WTC11 (cell line): ENCODE data around the gene ABCA6. TPM values are rescaled to one million over a fixed set of nuclear protein-coding genes. Genes with fewer than 3 reads are reported as not detected.

Experiments used
- ATAC-seq: fragments of 200-7000 bp; cut with Tn5 transposase; 2 replicates; pipeline ENCODE4 v1.10.0; 2021; ENCODE audit warnings: mild to moderate bottlenecking, moderate library complexity
- CTCF ChIA-PET: fragments of 300-600 bp; sonication (Branson Sonifier 250); formaldehyde crosslinking; loops from one replicate; lab custom pipeline; 2021; ENCODE audit warnings: antibody characterized with exemption; lab: Charles Lee
- POLR2A ChIA-PET: fragments of 350-600 bp; sonication (Branson Sonifier 250); formaldehyde crosslinking; loops from one replicate; lab custom pipeline; 2021; ENCODE audit warnings: antibody characterized with exemption; lab: Charles Lee
- DNase-seq: peaks from one replicate; pipeline ENCODE4 v3.0.0; 2021; ENCODE audit warnings: low spot score
- H3K27ac Mint-ChIP-seq: 2 replicates; pipeline ENCODE4 v1.8.0; 2021; ENCODE audit warnings: mixed read lengths
- H3K27me3 Mint-ChIP-seq: 2 replicates; pipeline ENCODE4 v1.8.0; 2021; ENCODE audit warnings: low read depth, mild to moderate bottlenecking, moderate library complexity, mixed read lengths
- H3K36me3 Mint-ChIP-seq: 2 replicates; pipeline ENCODE4 v1.8.0; 2021; ENCODE audit warnings: mixed read lengths
- H3K4me1 Mint-ChIP-seq: 2 replicates; pipeline ENCODE4 v1.8.0; 2022; ENCODE audit warnings: mixed read lengths
- H3K4me3 Mint-ChIP-seq: 2 replicates; pipeline ENCODE4 v1.8.0; 2021; ENCODE audit warnings: mild to moderate bottlenecking, moderate library complexity, mixed read lengths
- H3K9me3 Mint-ChIP-seq: 2 replicates; pipeline ENCODE4 v1.8.0; 2021; ENCODE audit warnings: mixed read lengths
- CDX4 ChIP-seq: fragments of 250-450 bp; sonication (Bioruptor Pico); IDR thresholded peaks from 2 replicates; pipeline ENCODE4 v1.9.0; 2021; ENCODE audit warnings: moderate library complexity, mild to moderate bottlenecking, inconsistent platforms, borderline replicate concordance
- CREB1 ChIP-seq: sonication (generic); formaldehyde crosslinking; IDR thresholded peaks from 2 replicates; pipeline ENCODE4 v1.8.0; 2023; ENCODE audit warnings: mild to moderate bottlenecking, missing genetic modification reagents
- ETV6 ChIP-seq: sonication (generic); formaldehyde crosslinking; IDR thresholded peaks from 2 replicates; pipeline ENCODE4 v1.8.1; 2022; ENCODE audit warnings: mild to moderate bottlenecking, missing genetic modification reagents
- GABPB1 ChIP-seq: sonication (generic); formaldehyde crosslinking; IDR thresholded peaks from 2 replicates; pipeline ENCODE4 v1.8.1; 2023; ENCODE audit warnings: mild to moderate bottlenecking, missing genetic modification reagents
- IRF2 ChIP-seq: sonication (generic); formaldehyde crosslinking; IDR thresholded peaks from 2 replicates; pipeline ENCODE4 v1.8.0; 2022; ENCODE audit warnings: low read depth, missing genetic modification reagents, borderline replicate concordance
- NR2C2 ChIP-seq: sonication (generic); formaldehyde crosslinking; IDR thresholded peaks from 2 replicates; pipeline ENCODE4 v1.8.0; 2022; ENCODE audit warnings: mild to moderate bottlenecking, missing genetic modification reagents
- SOX15 ChIP-seq: fragments of 250-450 bp; sonication (Bioruptor Pico); IDR thresholded peaks from 2 replicates; pipeline ENCODE4 v1.9.0; 2021; ENCODE audit warnings: mild to moderate bottlenecking
- STAT6 ChIP-seq: sonication (generic); formaldehyde crosslinking; conservative IDR thresholded peaks from 2 replicates; pipeline ENCODE4 v1.8.1; 2023; ENCODE audit warnings: mild to moderate bottlenecking, low read depth, missing genetic modification reagents, moderate library complexity
- ZNF281 ChIP-seq: sonication (generic); formaldehyde crosslinking; IDR thresholded peaks from 2 replicates; pipeline ENCODE4 v1.8.0; 2023; ENCODE audit warnings: mild to moderate bottlenecking, missing genetic modification reagents
- total RNA-seq: library from RNA; stranded (reverse); gene quantifications from 3 replicates; pipeline ENCODE4 v1.2.3, GENCODE V29; 2021
- TF ChIP-seq, protein P1 (sequence below): sonication (generic); formaldehyde crosslinking; IDR thresholded peaks from 2 replicates; pipeline ENCODE4 v1.8.1; 2023; ENCODE audit warnings: mild to moderate bottlenecking, missing genetic modification reagents, borderline replicate concordance
- TF ChIP-seq, protein P2 (sequence below): sonication (generic); formaldehyde crosslinking; IDR thresholded peaks from 2 replicates; pipeline ENCODE4 v1.8.1; 2023; ENCODE audit warnings: mild to moderate bottlenecking, missing genetic modification reagents, moderate library complexity
- TF ChIP-seq, protein P3 (sequence below): fragments of 250-450 bp; sonication (Bioruptor Pico); IDR thresholded peaks from 2 replicates; pipeline ENCODE4 v1.9.0; 2021; ENCODE audit warnings: mild to moderate bottlenecking

Gene ABCA6
- total RNA-seq, 1 experiment from 2014 or later, result not detected

DNA sequence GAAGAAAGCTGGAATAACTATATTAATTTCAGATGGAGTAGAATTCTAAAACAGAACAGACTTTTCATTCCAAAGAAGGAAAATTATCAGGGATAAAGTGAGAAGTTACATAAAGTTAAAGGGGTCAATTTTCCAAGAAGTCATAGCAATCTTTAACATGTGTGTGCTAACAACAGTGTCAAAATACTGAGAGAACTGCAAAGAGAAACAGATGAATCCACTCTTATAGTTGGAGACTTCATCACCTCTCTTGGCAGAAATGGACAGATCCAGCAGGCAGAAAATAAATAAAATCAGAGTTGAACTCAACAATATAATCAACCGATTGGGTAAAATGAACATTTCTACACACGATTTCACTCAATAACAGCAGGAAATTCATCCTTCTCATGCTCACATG is 86.4 kb downstream of the ABCA6 start:
- H3K4me3 Mint-ChIP-seq, result no peak overlapping the region
- no peaks in the 10 kb centered on the region for H3K27me3 Mint-ChIP-seq
- DNase-seq (no peak), ATAC-seq (no peak)
- no peaks in the 10 kb centered on the region for H3K36me3 Mint-ChIP-seq
- H3K4me1 Mint-ChIP-seq, result no peaks in the 10 kb centered on the region
- TF ChIP-seq CDX4 (CRISPR knock-in tag), result no peak
- no peak for TF ChIP-seq ETV6 (CRISPR knock-in tag)
- TF ChIP-seq, protein P1, sequence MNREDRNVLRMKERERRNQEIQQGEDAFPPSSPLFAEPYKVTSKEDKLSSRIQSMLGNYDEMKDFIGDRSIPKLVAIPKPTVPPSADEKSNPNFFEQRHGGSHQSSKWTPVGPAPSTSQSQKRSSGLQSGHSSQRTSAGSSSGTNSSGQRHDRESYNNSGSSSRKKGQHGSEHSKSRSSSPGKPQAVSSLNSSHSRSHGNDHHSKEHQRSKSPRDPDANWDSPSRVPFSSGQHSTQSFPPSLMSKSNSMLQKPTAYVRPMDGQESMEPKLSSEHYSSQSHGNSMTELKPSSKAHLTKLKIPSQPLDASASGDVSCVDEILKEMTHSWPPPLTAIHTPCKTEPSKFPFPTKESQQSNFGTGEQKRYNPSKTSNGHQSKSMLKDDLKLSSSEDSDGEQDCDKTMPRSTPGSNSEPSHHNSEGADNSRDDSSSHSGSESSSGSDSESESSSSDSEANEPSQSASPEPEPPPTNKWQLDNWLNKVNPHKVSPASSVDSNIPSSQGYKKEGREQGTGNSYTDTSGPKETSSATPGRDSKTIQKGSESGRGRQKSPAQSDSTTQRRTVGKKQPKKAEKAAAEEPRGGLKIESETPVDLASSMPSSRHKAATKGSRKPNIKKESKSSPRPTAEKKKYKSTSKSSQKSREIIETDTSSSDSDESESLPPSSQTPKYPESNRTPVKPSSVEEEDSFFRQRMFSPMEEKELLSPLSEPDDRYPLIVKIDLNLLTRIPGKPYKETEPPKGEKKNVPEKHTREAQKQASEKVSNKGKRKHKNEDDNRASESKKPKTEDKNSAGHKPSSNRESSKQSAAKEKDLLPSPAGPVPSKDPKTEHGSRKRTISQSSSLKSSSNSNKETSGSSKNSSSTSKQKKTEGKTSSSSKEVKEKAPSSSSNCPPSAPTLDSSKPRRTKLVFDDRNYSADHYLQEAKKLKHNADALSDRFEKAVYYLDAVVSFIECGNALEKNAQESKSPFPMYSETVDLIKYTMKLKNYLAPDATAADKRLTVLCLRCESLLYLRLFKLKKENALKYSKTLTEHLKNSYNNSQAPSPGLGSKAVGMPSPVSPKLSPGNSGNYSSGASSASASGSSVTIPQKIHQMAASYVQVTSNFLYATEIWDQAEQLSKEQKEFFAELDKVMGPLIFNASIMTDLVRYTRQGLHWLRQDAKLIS (CRISPR knock-in tag), result no peak
- TF ChIP-seq ZNF281 (CRISPR knock-in tag), result no peak
- TF ChIP-seq SOX15 (CRISPR knock-in tag), result no peak
- no peak for TF ChIP-seq CREB1
- no peak for TF ChIP-seq STAT6 (CRISPR knock-in tag)
- TF ChIP-seq, protein P2, sequence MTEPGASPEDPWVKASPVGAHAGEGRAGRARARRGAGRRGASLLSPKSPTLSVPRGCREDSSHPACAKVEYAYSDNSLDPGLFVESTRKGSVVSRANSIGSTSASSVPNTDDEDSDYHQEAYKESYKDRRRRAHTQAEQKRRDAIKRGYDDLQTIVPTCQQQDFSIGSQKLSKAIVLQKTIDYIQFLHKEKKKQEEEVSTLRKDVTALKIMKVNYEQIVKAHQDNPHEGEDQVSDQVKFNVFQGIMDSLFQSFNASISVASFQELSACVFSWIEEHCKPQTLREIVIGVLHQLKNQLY (CRISPR knock-in tag), result no peak
- TF ChIP-seq IRF2 (CRISPR knock-in tag), result no peak
- H3K9me3 Mint-ChIP-seq, result no peaks in the 10 kb centered on the region
- ChIA-PET CTCF (no interaction called here), POLR2A (no interaction called here)
- no peak overlapping the region for H3K27ac Mint-ChIP-seq

DNA sequence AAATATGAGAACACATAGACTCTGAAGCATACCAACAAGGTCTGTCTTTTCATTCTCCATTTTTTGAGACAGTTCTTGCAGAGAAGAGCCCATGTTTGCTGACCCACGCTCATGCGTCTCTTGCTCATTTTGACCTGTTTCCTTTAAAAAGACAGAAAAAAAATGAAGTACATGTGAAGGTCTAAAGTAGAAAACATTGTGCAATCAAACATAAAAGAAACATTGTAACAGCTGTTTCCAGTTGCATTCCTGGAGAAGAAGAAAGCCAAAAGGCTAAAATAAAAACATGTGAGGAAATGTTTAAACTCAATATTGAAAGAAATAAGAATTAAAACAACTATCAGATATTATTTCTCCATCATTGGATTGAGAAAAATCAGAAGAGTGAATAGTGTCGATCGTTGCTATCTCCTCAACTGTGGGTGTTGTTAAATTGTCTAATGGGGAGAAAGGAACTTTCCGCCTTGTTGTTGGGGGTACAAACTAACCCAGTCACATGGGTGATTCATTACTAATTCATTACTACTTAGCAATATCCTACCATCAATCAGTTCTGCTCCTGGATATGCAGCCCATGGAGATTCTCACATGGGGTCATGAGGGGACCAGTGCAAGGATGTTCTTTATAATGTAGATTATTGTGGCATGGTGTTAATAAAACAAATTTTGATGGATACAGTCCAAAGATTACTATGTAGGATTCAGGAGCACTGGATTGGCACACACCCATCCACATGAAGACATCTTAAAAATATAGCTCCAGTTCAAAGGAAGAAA is 90.5 kb downstream of the ABCA6 start:
- no peaks in the 10 kb centered on the region for H3K4me1 Mint-ChIP-seq
- no peaks in the 10 kb centered on the region for H3K27me3 Mint-ChIP-seq
- CTCF ChIA-PET, result no interaction called here
- DNase-seq (no peak), ATAC-seq (no peak)
- no peak overlapping the region for H3K27ac Mint-ChIP-seq
- H3K9me3 Mint-ChIP-seq, result no peaks in the 10 kb centered on the region
- TF ChIP-seq GABPB1 (CRISPR knock-in tag) (peak; percentile 51; the same call in 1 of the 2 replicates), NR2C2 (CRISPR knock-in tag) (no peak)
- TF ChIP-seq, protein P3, sequence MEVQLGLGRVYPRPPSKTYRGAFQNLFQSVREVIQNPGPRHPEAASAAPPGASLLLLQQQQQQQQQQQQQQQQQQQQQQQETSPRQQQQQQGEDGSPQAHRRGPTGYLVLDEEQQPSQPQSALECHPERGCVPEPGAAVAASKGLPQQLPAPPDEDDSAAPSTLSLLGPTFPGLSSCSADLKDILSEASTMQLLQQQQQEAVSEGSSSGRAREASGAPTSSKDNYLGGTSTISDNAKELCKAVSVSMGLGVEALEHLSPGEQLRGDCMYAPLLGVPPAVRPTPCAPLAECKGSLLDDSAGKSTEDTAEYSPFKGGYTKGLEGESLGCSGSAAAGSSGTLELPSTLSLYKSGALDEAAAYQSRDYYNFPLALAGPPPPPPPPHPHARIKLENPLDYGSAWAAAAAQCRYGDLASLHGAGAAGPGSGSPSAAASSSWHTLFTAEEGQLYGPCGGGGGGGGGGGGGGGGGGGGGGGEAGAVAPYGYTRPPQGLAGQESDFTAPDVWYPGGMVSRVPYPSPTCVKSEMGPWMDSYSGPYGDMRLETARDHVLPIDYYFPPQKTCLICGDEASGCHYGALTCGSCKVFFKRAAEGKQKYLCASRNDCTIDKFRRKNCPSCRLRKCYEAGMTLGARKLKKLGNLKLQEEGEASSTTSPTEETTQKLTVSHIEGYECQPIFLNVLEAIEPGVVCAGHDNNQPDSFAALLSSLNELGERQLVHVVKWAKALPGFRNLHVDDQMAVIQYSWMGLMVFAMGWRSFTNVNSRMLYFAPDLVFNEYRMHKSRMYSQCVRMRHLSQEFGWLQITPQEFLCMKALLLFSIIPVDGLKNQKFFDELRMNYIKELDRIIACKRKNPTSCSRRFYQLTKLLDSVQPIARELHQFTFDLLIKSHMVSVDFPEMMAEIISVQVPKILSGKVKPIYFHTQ, result no peak
- no peak overlapping the region for H3K4me3 Mint-ChIP-seq
- H3K36me3 Mint-ChIP-seq, result no peaks in the 10 kb centered on the region
- POLR2A ChIA-PET, result no interaction called here
